Neural cell (in vitro differentiated cells): Measurements from ENCODE around the gene CABCOCO1.

Experiments used
- RAD21 ChIP-seq: fragments of 450-650 bp; conservative IDR thresholded peaks from 2 replicates; pipeline ENCODE4 v1.6.1; 2014; ENCODE audit warnings: antibody characterized with exemption, mild to moderate bottlenecking, moderate library complexity
- TF ChIP-seq, protein P1 (sequence below): fragments of 450-650 bp; IDR thresholded peaks from 2 replicates; pipeline ENCODE4 v1.5.1; 2014; ENCODE audit warnings: antibody characterized with exemption, mild to moderate bottlenecking, moderate library complexity; ENCODE audit not compliant: poor library complexity, severe bottlenecking

GRCh38 chr10:61653699-61654098 is 9.0 kb upstream of the CABCOCO1 start:
- TF ChIP-seq, protein P1, sequence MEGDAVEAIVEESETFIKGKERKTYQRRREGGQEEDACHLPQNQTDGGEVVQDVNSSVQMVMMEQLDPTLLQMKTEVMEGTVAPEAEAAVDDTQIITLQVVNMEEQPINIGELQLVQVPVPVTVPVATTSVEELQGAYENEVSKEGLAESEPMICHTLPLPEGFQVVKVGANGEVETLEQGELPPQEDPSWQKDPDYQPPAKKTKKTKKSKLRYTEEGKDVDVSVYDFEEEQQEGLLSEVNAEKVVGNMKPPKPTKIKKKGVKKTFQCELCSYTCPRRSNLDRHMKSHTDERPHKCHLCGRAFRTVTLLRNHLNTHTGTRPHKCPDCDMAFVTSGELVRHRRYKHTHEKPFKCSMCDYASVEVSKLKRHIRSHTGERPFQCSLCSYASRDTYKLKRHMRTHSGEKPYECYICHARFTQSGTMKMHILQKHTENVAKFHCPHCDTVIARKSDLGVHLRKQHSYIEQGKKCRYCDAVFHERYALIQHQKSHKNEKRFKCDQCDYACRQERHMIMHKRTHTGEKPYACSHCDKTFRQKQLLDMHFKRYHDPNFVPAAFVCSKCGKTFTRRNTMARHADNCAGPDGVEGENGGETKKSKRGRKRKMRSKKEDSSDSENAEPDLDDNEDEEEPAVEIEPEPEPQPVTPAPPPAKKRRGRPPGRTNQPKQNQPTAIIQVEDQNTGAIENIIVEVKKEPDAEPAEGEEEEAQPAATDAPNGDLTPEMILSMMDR, result no peak
- no peak for TF ChIP-seq RAD21
